HG02852 (cell line): ENCODE data around the gene NUDT2.
"Not testable (repeated sequence)": the region's sequence is repeated elsewhere in the genome, so short reads cannot be mapped to it uniquely, and the experiment has no call there.

Source experiments
- ATAC-seq: cut with Tn5 transposase; IDR thresholded peaks from one replicate; pipeline ENCODE4 v1.9.1; 2021; ENCODE audit warnings: mild to moderate bottlenecking, moderate library complexity; ENCODE audit not compliant: unreplicated experiment

The NUDT2 gene

DNA sequence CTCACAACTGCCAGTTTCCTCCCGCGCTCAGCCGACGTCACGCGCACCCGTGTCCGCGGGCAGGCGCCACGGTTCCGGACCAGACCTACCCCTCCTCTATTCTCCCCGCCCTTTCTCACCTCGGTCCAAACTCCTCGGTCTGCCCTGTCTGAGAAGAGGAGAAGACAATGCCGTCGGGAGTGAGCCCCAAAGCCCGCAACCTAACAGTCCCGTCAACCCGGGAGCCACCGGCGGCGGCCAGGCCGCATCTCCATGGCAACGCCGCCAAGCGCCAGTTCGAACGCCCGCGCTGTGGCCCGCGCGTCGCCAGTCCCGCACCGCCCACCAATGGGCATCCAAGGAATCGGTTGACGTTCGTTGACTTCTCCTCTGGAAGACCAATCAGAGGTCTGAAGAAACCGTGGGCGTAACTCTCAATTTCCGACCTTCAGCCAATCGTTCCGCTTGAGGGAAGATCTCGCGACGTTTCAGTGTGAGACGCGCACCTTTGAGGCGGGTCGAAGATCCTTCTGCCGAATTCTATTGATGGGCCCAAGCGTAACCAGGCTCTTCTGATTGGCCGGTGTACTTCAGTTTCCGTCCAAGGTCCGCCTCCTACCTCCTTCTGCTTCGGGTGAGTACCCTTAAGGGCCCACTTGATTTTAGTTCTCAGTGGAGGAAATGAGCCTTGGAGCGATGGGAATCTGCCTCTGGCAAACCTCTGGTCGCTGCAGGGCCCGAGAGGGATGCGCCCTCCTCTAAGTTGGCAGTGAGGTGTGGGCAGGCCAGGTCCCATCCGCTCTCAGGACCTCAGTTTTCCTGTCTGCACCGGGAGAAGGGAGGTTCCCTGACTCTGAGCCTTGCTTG lies at the start of gene NUDT2, which contains the start of gene KIF24:
TSS of gene NUDT2 (plus strand) at position 583 of the 846 bp plus-strand sequence. CDS start 9,471 bp downstream, outside the sequence.
TSS of gene KIF24 (minus strand) at position 282 of the 846 bp plus-strand sequence. CDS start 17,922 bp downstream, outside the sequence.
- peak; percentile 94 for ATAC-seq

DNA sequence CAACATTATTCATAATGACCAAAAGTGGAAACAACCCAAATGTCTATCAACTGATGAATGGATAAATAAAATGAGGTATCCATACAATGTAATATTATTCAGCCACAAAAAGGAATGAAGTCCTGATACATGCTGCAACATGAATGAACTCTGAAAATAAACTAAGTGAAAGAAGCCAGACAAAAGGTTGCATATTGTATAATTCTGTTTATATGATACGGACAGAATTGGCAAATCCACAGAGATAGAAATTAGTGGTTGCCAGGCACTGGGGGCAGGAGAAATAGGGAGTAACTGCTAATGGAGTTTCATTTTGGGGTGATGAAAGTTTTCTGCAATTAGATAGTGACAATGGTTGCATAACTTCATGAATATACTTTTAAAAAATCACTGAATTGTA lies 47.3 kb upstream of the NUDT2 start:
- no peak for ATAC-seq

GRCh38 chr9:34289159-34289558 lies 40.2 kb upstream of the NUDT2 start:
- ATAC-seq: no peak

DNA sequence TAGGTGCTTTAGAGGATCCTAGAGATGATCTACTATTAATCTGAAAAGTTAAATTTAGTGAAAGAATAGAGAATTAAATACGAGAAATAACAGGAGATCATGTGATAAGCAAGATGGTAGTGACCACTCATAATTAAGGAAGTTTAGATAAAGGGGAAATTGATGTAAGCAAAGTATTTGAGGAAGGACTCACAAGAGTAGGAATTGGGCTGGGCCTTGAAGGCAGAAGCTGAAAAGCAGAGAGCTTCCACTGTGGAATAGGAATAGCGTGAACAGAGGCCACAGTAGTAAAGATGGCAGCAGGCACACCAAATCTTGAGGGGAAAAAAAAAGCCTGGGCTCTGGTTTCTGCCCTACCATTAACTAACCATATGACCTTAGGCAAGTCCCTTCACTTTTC lies 38.3 kb upstream of the NUDT2 start:
- ATAC-seq: no peak

DNA sequence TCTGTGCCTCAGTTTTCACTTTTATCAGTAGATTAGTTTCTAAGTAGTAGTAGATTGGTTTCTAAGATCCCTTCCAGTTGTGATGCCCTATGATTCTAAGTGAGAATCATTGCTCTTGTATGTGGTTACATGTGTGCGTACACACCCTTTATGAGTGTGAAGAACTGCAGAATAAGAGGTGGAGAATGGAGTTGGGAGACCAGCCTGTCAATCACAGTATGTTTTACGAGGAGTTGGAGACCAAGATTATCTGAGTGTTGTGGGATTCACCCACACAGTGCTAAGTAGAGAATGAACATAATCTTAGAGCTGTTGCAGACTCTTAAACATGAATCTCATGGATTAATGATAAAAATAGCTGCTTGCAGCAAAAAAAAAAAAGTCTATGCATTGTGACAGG lies 37.9 kb upstream of the NUDT2 start:
- no peak for ATAC-seq

DNA sequence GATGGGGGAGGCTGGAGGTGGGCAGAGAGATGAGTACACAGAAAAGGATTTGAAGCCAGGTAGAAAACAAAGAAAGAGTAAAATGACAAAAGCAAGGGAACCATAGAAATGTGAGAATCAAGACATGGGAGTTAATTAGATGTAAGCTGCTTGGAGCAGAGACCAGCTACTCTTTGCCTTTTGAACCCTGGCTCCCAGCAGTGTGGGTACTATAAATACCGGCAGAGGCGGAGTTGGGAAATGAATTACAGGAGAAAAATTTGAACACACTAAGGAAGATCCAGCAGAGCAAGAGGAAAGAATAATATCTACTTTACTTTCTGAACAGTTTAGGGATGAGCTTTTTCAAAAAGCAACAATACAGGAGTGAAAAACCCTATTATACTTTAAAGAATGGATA lies 36.8 kb upstream of the NUDT2 start:
- no peak for ATAC-seq

- ATAC-seq: not testable (repeated sequence)
Measured at GRCh38 chr9:34301064-34301463, 28.3 kb upstream of the NUDT2 start.

DNA sequence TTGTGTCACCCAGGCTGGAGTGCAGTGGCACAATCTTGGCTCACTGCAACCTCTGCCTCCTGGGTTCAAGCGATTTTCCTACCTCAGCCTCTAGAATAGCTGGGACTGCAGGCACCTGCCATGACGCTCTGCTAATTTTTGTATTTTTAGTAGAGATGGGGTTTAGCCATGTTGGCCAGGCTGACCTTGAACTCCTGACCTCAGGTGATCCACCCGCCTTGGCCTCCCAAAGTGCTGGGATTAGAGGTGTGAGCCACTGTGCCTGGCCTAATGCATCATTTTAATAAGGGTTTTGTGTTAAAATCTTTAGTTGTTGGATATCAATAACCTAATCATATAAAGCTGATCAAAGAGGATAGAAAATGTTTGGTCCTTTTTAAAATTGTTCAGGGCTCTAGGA lies 21.1 kb upstream of the NUDT2 start:
- not testable (repeated sequence) for ATAC-seq

DNA sequence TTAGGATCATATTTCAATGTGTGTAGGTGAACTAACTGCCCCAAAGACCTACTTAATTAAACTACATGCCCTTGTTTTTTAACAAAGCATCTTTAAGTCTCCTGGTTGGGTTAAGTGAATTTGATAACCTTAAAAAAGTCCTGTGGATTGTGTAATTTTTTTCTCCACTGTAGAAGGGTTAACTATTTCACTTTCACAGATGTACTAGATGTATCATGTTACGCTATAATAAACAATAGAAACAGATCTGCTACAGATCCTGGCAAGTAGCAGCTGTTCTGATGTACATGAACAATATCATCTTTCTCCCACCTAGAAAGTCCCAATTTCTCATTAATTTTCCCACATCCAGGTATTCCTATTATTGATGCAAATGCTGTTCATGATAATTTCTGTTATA lies 19.2 kb upstream of the NUDT2 start:
- no peak for ATAC-seq

DNA sequence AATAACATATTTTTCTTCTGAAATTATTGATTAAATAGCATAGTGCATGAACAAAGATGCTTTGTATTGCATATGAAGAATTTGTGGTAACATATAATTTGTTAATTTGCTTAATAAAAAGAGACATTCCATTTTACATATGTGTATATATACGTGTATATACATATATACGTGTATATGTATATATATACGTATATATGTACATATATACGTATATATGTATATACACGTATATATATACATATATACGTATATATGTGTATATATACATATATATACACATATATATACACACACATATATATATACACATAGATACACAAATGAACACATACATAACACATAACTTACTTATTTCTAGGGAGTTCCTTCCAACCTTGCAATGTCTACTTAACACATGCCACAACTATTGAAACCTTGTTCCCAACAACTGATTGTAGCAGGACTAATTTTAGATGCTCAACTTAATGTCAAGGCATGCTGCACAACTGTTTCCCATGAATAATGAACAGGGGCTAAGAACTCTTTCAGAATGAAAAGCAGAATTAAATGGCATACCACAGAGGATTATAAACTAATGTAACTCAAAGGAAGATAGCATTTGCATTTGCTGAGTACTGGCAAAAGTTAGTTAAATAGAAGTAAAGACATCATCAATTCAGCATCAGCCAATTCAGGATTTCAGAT lies 17.7 kb upstream of the NUDT2 start:
- ATAC-seq: no peak

- no peak for ATAC-seq
Measured at GRCh38 chr9:34317436-34317835, 11.9 kb upstream of the NUDT2 start.

DNA sequence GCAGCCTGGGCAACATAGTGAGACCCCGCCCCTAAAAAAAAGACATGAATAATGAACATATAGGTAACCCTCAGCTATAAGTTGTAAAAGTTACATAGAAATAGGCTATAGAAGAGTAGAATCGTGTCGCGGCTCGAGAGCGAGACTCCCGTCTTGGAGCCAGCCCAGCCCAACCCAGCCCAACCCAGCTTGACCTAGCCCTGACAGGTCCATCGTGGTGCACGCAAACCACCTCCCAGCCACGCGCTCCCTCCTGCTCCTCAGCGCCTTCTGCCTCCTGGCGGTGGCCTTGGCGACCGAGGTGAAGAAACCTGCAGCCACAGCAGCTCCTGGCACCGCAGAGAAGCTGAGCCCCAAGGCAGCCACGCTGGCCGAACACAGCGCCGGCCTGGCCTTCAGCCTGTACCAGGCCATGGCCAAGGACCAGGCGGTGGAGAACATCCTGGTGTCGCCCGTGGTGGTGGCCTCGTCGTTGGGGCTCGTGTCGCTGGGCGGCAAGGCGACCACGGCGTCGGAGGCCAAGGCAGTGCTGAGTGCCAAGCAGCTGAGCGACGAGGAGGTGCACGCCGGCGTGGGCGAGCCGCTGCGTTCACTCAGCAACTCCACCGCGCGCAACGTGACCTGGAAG lies 11.1 kb upstream of the NUDT2 start:
- no peak for ATAC-seq

- ATAC-seq: no peak
Measured at GRCh38 chr9:34321451-34321850, 7.9 kb upstream of the NUDT2 start.

DNA sequence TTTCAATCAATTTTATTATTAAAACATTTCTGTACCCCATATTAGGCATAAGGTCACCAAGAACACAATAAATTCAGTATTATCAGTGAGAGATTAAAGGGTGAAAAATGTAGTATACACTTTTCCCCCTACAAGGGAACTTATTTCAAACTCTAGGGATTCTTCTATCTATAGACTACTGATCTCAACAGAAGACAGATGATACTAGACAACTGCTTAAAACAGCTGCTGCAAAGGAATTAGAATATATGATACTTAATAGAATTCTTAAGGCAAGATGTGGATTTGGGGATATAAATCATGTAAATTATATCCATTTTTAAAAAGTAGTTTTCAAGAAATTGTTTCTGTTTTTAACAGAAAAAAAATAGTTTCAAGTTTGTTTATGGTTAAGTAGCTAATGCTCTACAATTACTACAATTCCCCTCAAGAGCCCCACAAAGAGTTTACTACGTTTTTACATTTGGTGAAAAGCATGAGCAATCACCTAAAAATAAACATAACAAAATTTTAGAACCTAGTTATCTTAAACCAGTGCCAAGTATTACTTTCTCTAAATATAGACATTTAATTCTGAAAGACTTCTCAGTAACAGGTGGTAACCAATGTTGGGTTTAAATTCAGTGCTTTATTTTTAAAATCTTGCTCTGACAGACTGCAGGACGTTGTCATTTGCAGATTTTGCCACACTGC lies 6.3 kb upstream of the NUDT2 start:
- no peak for ATAC-seq

DNA sequence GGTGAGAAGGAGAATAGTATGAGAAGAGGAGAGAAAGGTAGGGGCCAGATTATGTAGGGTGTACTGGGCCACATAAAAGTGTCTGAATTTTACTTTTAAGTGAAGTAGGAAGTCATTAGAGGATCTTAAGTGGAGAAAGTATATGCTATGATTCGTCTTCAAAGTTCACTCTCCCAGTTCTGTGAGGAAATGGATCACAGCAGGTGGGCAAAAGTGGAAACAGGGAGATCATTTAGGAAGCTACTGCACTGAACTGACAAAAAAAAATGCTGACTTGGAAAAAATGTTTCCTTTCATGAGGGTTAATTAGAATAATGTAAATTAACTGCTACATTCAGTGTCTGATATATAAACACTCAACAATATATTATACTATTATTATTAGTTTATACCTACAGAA lies 2.7 kb upstream of the NUDT2 start:
- no peak for ATAC-seq

- no peak for ATAC-seq
Measured at GRCh38 chr9:34328500-34328986, 826 bp upstream of the NUDT2 start.

DNA sequence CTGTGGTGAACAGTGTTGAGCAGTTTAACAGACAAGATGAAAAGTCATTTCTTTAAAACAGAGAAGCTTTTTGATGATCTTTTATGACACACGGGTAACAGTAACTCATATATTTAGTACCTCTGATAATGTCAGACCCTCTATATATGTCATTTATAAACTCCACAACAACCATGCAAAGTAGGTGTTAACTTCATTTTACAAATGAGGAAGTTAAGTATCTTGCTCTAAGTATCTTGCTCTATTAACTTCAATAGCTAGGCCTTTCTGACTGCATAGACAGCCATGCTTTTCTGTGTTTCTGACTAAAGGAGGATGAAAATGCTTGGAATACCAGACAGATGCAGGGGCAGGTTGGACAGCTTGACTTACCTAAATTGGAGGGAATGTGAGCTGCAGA lies 1.8 kb downstream of the NUDT2 start:
- ATAC-seq: no peak

GRCh38 chr9:34332076-34332964 lies 3.0 kb downstream of the NUDT2 start:
- no peak for ATAC-seq

DNA sequence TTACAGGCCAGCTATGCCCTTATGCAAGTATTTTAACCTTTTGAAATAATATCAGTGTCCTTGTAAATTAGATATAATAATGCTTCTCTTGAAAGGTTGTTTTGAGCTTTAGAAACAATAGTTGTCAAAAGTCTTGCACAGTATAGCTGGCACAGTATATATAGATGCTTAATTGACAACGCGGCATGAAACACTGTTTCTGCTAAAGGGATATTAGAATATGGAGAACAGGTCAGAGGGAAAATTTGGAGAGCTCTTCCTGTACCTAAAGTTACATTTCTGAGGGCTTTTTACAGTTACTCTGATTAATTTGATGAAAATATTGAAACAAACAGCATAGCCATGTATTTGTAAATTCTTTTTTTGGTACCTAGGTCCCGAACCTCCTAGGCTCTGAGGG lies 4.5 kb downstream of the NUDT2 start:
- ATAC-seq: no peak

DNA sequence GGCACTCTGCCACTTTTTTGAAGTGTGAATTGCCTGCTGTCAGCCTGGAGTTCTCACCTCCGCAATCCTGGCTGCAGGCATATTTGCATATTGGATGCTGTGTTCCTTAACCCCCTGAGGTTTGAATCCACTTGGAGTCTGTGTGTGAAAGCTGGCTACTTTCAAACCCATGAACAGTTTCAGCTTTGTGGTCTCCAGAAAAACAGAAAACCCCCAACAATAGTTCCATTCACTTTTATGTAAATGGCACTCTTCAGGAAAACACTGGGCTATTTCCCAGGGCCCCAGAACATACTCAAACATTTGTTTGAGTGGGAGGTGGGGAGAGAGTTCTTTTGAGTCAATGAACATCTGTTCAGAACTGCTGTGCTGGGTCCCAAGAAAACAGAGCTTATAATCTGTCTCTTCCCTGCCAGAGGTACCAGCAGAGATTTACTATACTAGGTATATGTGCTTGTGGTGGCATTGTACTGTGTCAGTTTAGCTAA lies 5.0 kb downstream of the NUDT2 start:
- no peak for ATAC-seq
